GM19023 (cell line): ENCODE data around the gene MS4A3.
"Not testable (repeated sequence)": the region's sequence is repeated elsewhere in the genome, so short reads cannot be mapped to it uniquely, and the experiment has no call there.

Experiments used
- ATAC-seq: cut with Tn5 transposase; IDR thresholded peaks from one replicate; pipeline ENCODE4 v1.9.1; 2021; ENCODE audit warnings: mild to moderate bottlenecking, moderate library complexity; ENCODE audit not compliant: unreplicated experiment

Gene MS4A3

DNA sequence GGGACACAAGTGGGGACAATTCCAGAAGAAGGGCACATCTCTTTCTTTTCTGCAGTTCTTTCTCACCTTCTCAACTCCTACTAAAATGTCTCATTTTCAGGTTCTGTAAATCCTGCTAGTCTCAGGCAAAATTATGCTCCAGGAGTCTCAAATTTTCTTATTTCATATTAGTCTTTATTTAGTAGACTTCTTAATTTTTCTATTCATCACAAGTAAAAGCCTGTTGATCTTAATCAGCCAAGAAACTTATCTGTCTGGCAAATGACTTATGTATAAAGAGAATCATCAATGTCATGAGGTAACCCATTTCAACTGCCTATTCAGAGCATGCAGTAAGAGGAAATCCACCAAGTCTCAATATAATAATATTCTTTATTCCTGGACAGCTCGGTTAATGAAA, 31.9 kb downstream of the MS4A3 start, which contains the start of gene MS4A2:
Gene MS4A2 (plus strand): TSS at position 301 of the 400 bp plus-strand sequence. CDS start 102 bp downstream, outside the sequence.
- no peak for ATAC-seq

DNA sequence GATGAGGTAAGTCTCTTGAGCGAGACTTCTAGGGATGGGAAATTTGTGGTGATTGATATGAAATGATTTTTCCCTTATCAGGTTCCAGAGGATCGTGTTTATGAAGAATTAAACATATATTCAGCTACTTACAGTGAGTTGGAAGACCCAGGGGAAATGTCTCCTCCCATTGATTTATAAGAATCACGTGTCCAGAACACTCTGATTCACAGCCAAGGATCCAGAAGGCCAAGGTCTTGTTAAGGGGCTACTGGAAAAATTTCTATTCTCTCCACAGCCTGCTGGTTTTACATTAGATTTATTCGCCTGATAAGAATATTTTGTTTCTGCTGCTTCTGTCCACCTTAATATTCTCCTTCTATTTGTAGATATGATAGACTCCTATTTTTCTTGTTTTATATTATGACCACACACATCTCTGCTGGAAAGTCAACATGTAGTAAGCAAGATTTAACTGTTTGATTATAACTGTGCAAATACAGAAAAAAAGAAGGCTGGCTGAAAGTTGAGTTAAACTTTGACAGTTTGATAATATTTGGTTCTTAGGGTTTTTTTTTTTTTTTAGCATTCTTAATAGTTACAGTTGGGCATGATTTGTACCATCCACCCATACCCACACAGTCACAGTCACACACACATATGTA, 39.1 kb downstream of the MS4A3 start:
- ATAC-seq = no peak

DNA sequence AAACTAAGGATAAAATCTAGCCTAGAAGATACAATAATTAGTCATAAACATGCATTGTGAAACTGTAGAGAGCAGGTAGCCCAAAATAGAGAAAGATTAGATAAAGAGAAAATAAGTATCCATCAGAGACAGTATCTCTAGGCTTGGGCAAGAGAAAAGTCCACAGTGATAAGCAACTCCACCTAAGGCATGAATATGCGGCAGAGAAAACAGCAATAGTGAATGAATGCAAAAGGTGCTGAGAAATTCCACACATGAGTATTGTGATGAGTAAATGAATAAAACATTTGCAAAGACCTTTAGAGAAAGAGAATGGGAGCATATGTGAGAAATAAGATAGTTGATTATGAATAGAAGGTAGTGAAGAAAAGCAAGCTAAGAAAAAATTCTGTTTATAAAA, 40.7 kb downstream of the MS4A3 start:
- ATAC-seq = no peak

DNA sequence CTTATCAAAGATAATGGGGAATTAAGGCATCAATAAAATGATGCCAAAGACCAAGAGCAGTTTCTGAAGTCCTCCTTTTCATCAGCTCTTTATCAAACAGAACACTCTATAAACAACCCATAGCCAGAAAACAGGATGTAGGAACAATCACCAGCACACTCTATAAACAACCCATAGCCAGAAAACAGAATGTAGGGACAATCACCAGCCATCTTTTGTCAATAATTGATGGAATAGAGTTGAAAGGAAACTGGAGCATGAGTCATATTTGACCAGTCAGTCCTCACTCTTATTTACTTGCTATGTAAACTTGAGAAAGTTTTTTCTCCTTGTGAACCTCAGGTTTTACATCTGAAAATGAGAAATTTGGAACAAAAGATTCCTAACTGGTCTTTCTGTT, 42.0 kb downstream of the MS4A3 start:
- no peak for ATAC-seq

DNA sequence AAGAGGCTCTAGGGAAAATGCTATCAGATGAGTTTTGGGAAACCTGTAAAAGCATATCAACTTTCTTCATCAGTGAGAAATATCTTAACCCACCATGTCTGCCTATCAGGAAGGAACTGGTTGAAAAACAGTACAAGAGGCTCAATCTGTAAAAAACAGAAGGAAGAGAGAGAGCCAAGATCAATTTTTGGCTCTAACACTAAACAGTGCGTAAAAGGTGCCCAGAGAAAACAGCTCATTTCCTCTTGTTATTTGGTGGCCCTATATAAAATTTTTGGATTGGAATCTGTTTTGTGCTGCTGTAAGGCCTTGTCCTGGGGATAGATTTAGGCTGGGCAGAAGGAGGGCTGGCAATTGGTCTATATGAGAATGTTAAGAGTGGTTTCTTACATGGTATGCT, 44.1 kb downstream of the MS4A3 start:
- ATAC-seq = no peak

DNA sequence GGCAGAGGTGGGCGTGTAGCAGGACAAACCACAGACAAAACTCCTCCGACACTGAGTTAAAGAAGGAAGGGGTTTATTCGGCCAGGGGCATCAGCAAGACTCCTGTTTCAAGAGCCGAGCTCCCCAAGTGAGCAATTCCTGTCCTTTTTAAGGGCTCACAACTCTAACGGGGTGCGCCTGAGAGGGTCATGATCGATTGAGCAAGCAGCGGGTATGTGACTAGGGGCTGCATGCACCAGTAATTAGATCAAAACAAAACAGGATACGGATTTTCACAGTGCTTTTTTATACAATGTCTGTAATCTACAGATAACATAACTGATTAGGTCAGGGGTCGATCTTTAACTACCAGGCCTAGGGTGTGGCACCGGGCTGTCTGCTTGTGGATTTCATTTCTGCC, 44.9 kb downstream of the MS4A3 start:
- not testable (repeated sequence) for ATAC-seq

DNA sequence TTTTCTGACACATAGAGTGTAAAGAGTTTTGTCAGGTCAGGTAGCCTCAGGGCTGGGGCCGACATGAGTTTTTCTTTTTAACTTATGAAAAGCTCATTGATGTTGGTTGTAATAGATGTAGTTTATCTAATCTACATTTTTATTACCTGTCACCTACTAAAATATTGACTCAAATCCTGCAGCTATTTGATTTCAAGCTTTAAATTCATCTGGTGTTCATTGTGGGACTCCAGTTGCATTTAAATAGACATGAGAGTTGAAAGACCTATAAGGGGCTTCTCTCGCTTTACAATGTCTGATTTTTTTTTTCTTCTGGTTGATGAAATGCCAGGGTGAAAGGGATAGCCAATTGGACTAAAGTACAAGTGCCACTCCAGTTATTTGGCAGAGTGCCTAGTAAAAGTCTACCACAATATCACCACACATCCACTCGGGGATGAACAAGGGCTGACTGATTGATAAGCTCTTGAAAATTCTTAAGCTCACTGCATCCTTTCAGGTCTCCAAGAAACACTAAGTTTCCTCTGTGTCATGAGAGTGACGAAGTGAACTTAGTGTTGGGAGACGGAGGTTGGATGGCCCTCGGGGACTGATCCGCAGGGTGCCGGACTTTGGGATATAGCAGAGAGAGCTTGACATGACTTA, 48.1 kb downstream of the MS4A3 start:
- not testable (repeated sequence) for ATAC-seq

DNA sequence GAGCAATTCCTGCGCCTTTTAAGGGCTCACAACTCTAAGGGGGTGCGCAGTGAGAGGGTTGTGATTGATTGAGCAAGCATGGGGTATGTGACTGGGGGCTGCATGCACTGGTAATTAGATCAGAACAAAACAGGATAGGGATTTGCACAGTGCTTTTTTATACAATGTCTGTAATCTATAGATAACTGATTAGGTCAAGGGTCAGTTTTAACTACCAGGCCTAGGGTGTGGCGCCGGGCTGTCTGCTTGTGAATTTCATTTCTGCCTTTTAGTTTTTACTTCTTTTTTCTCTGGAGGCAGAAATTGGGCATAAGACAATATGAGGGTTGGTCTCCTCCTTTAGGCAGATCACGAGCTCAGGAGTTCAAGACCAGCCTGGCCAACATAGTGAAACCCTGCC, 52.2 kb downstream of the MS4A3 start:
- ATAC-seq = not testable (repeated sequence)

DNA sequence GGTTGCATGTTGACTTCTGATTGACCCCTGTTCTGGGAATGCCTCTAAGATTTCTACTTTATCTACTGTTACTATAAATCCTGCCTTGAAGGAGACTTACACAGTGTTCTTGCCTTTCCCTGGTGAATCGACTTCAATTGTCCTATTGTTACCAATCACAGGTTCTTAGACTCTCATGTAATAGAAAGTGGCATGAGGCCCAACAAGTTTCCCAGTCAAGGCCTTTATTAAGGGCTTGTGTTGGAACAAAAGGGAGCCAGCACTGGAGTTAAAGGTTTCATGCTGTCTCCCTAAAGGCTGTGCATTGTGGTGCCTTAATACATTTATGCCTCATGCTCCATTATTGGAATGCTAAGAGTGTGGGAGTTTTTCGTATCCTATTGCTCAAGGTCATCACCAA, 55.3 kb downstream of the MS4A3 start:
- no peak for ATAC-seq

DNA sequence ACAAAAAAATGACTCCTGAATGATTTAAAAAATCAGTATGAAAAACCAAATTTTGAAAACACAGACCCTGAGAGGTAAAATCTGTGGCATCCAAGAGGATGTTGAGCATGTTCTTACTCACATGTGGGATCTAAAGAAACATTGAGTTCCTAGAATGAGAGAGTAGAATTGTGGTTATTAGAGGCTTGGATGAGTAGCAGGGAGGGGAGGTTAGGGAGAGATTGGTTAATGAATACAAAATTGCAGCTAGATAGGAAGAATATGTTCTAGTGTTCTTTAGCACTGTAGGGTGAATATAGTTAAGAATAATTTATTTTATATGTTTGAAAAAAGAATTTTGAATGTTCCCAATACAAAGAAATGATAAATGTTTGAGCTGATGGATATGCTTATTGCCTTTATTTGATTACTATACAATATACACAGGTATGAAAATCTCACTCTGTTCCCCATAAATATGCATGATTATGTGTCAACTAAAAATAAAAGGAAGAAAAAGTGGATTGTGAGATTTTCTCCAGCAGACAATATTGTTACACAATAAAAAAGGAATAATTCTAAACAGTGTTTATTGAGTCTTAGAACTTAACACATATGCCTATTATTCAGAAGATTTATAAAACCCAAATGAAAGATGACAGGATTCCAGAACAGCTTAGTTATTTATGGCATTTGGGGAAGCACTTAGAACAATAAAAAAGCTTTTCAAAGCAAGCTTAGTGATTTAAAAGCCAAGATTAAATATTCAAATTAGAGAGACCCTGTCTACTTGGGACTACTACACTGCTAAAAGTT, 60.7 kb downstream of the MS4A3 start:
- ATAC-seq = no peak

DNA sequence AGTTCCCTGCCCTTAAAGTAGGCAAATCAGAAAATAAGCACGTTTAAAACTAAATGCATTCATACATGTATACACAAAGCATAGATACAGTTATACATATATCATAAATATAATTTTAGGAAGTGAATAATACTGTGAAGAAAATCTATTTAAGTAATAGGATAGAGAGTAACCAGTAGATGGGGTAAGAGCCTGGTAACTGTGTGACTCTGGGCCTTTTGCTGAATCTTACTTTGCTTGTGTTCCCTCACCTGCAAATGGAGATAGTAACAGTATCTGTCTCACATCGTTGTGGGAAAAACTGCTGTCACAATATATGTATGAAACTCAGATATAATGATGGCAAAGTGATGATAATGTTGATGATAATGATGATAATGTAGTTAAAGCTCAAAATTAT, 61.9 kb downstream of the MS4A3 start:
- no peak for ATAC-seq

DNA sequence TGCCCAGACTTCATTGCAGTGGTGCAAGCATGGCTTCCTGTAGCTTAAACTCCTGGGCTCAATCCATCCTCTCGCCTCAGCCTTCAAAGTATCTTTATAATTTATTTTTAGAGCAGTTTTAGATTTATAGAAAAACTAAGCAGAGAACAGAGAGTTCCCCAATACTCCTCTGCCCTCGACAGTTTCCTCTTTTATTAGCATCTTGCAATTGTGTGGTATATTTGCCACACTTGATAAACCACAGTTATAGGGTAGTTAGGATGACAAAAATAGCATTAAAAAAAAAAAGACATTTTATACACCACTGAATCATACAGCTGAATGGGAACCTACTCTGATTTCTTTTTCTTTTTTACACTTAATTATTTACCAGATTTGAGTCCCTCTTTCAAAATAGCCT, 63.2 kb downstream of the MS4A3 start:
- no peak for ATAC-seq
